GM18873 (cell line): Measurements from ENCODE around the gene TNK2.
"Not testable (repeated sequence)": the region's sequence is repeated elsewhere in the genome, so short reads cannot be mapped to it uniquely, and the experiment has no call there.

Source experiments
- ATAC-seq: cut with Tn5 transposase; IDR thresholded peaks from one replicate; pipeline ENCODE4 v1.9.1; 2021; ENCODE audit warnings: mild to moderate bottlenecking, moderate library complexity, moderate number of reproducible peaks; ENCODE audit not compliant: unreplicated experiment, low FRiP score

TNK2 gene

DNA sequence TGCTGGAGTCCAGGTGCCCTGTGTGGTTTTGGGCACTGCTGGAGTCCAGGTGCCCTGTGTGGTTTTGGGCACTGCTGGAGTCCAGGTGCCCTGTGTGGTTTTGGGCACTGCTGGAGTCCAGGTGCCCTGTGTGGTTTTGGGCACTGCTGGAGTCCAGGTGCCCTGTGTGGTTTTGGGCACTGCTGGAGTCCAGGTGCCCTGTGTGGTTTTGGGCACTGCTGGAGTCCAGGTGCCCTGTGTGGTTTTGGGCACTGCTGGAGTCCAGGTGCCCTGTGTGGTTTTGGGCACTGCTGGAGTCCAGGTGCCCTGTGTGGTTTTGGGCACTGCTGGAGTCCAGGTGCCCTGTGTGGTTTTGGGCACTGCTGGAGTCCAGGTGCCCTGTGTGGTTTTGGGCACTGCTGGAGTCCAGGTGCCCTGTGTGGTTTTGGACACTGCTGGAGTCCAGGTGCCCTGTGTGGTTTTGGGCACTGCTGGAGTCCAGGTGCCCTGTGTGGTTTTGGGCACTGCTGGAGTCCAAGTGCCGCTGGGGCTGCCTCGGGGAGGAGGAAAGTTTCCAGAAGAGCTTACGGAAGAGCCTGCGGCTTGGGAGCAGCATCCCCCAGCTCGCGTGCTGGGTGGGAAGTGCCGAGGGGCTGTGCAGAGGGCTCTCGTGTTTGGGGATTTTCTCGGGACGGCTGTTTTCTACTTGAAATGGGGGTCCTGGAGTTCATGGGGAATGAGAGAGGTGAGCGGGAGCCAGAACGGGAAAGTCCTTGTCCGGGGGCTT lies 83.7 kb downstream of the TNK2 start:
- not testable (repeated sequence) for ATAC-seq

DNA sequence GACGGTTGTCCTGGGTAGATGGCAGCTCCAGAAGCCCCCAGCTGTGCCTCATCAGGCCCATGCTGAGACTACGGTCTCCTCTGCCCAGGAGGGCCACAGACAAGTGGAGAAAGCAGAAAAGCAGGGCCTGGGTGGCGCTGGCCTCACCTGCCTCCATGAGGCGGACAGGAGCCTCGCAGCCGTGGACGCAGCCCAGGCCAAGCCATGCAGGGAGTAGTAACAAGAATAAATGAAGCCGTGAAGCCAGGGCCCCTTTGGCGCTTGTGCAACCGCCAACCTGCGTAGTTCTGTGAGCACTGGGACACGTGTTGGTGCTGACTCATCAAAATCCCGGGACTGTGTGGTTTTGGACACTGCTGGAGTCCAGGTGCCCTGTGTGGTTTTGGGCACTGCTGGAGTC lies 84.4 kb downstream of the TNK2 start:
- ATAC-seq = no peak

DNA sequence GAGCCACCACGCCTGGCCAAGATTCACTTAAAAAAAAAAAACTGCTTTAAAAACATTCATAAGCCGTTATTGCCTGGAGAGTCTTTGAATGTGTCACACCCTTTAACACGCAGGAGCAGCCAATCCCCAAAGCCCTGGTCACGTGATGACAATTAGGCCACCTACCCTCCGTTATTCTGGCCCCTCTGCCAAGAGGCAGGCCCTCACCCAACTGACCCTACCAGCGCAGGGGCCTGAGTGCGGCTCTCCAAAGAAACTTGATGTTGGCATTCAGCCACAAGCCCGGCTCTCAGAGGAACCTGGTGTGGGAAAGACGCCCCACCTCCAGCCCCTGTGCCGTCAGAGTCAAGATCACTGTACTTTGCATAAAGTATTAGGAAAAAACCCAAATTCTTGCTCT lies 85.1 kb downstream of the TNK2 start:
- no peak for ATAC-seq

DNA sequence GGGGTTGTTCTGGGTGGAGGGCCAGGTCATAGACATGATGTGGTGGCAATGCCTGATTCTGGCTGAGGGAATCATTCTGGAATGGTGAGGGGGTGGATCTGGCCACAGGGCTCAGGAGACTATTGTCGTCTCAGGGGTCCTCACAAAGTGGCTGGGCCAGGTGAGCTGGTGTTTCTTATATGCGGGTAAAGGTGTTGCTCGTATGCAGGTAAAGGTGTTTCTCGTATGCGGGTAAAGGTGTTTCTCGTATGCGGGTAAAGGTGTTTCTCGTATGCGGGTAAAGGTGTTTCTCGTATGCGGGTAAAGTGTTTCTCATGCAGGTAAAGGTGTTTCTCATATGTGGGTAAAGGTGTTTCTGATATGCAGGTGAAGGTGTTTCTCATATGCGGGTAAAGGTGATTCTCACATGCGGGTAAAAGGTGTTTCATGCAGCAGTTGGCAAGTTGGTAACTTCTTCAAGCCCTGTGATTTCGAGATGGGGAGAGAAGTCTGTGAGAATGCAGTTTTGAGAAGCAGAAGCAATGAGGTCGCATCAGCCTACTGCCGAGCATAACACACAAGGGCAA lies 86.1 kb downstream of the TNK2 start:
- ATAC-seq = no peak

DNA sequence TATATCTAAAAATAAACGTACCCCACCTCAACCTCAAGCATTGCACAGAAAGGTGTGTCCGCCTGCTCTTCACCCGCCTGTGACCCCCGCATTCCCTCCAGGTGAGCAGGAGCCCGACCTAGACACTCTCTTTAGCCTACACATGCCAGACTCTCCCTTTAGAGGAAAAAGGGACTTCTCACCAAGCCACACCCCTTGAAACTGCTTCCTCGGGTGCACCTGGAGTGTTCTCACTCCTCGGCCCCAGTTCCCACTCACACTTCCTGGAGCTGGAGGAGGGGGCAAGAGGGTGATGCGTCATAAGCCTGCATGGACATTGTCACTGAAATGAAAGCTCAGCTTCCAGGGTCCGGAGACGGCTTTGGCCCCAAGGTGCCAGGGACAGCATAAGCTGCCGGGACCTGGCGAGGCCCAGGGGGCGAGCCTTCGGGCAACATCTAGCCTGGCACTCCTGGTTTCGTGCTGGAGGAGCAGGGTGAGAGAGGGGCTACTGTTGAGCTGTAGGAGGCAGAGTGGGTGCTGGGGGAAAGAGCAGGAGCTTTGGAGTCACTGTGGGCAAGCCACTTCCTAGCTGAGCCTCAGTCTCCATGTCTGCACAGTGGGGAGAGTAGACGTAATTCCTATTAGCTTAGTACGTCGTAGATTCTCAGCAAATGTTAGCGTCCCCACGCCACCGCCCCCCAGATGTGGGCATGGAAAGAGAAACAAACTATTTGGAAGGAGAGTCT lies 86.8 kb downstream of the TNK2 start:
- no peak for ATAC-seq

DNA sequence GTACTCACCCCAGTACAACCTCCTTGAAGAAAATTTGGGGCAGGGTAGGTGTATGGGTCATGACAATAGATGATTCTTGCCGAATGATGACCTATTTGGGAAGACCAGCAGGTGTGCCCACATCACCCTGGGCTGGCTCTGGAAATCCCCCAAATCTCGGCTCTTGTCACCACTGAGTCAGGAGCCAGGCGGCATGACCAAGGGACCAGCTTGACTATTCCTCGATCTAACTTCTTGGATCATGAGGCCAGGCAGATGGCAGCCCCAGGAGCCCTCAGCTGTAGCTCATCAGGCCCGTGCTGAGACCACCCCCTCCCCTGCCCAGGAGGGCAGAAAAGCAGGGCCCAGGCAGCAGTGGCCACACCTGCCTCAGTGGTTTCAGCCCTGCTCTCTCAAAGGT lies 87.5 kb downstream of the TNK2 start:
- no peak for ATAC-seq

DNA sequence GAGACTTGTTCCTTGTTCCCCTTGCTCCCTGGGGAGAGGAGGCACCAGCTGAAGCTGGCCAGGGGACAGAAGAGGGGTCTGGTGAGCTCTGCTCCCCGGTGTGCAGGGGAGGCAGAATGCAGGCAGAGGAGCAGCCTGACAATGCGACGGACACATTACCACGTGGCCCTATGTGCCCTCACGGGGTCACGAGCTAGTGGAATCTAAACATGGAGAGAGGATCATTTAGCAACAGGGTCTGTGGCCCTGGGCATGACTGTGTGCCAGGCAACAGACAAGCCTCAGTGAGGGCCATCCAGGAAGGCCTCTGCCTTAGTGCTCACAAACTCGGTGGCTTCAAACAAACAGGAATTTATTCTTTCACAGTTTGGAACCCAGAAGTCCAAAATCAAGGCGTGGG lies 88.2 kb downstream of the TNK2 start:
- no peak for ATAC-seq

DNA sequence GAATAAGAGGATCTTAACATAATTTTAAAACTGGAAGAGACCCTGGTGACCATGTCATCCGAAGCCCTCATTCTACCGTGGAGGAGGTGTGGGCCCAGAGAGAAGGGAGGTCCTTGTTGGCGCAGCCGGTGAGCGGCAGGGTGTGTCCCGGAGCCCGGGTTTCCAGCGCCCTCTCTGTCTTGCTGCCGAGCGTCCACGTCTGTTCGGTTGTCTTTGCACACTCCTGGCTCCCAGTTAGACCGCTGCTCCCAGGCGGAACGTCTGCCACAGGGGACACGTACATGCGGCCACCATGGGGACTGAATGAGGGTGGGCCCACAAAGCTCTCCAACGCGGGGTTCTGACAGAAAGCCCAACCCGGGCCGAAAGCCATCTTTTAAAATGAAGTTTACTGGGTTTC lies 90.0 kb downstream of the TNK2 start:
- ATAC-seq = no peak

DNA sequence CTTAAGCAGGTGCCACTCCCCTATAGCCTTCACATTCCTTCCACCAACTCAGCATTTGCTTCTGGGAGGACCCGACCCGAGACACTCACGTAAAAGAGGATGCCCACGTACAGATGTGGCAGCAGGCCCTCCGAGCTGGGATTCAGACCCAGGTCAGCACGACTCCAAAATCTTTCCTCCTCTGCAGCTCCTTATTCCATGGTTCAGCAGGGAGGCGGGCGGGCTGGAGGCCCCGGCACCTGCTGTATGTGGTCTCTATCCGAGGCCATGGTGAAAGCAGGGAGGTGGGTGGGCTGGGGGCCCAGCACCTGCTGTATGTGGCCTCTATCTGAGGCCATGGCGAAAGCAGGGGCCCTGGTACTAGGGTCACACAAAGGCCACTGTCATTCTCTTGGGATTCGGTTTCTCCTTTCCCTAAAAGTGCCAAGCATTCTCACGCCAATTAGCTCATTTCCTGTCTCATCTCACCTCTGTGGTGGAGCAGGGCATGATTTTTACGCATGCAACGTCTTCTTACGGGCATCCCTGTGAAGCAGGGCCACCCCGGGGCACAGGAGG lies 90.7 kb downstream of the TNK2 start:
- ATAC-seq = no peak

DNA sequence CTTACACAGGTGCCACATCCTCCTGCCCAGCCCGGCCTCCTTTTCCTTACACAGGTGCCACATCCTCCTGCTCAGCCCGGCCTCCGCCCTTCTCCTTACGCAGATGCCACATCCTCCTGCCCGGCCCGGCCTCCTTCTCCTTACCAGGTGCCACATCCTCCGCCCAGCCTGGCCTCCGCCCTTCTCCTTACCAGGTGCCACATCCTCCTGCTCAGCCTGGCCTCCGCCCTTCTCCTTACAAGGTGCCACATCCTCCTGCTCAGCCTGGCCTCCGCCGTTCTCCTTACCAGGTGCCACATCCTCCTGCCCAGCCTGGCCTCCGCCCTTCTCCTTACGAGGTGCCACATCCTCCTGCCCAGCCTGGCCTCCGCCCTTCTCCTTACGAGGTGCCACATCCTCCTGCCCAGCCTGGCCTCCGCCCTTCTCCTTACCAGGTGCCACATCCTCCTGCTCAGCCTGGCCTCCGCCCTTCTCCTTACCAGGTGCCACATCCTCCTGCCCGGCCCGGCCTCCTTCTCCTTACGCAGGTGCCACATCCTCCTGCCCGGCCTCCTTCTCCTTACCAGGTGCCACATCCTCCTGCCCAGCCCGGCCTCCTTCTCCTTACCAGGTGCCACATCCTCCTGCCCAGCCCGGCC lies 92.0 kb downstream of the TNK2 start:
- not testable (repeated sequence) for ATAC-seq

DNA sequence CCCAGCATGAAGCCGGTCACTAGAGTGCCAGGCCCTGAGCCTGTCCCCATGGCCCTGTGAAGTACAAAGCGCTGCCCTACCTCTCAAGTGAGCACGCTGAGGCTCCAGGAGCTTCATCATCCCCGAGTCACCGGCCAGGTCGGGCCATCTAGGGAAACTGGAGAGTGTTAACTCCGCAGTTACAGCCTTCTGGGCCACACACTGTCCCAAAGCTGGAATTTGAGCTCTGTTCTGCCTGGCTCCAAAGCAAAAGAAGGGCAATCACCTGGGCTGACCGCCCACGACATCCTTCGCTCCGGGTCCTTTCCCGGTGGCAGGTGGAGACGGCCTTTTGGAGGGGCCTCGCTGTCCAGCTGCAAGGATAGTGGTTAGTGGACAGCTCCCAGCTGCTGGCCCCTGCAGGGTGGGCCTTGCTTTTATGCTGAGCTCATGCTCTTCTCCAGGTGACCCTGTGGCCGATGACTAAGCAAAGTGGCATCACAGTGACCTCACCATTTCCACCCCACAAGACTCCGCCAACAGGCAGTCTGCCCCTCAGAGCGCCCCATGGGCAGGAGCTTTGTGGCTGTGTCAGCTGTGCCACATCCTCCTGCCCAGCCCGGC lies 93.1 kb downstream of the TNK2 start:
- no peak for ATAC-seq

DNA sequence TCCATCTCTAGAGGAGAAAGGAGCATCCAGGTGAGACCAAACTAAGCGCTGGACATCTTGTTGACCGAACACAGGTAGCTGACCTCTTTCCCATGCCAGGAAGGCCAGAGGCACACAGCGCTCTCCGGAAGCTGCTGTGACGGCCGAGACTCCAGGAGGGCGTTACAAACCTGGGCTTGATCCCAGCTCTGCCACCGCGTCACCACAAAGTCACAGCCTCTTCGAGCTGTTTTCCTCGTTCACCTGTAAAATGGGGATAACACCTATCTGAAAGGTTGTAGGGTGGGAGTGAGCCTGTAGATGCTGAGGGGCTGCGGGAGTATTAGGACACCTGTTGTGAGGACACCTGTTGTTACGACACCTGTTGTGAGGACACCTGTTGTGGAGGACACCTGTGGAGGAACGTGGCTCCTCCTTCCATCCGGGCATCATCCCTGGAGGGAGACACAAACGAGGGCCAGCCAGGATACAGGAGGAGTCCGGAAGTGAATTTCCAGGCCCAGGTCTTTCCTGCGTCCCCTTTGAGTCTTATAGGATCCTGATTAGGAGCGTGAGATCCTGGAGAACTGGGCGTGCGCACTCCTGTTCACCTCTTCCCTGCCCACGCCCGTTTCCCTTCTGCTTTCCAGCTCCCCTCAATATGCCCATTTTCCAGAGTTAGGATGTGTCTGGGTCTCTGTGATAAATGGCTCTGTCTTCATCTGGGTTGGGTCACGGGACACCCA lies 94.3 kb downstream of the TNK2 start:
- no peak for ATAC-seq
